A673 (cell line): ENCODE measurements around the gene SLC4A8. TPM values are rescaled to one million over a fixed set of nuclear protein-coding genes. Genes with fewer than 3 reads are reported as not detected.

Source experiments
- BruUV-seq: library from RNA; stranded (reverse); fragments of 400-500 nt; replicated peaks from 2 replicates; lab custom pipeline; 2021; lab: Mats Ljungman, UMichigan
- CTCF ChIA-PET: fragments of 300-600 bp; sonication (Branson Sonifier 250); formaldehyde crosslinking; loops from one replicate; lab custom pipeline; 2022; ENCODE audit warnings: antibody characterized with exemption; lab: Charles Lee
- POLR2A ChIA-PET: fragments of 300-600 bp; sonication (Branson Sonifier 250); formaldehyde crosslinking; loops from one replicate; lab custom pipeline; 2022; ENCODE audit warnings: antibody characterized with exemption; ENCODE audit not compliant: low non-redundant PET; lab: Charles Lee
- DNase-seq: peaks from one replicate; pipeline ENCODE4 v3.0.0-alpha.2; 2015; ENCODE audit warnings: low spot score
- H3K27ac ChIP-seq: fragments of 200-600 bp; sonication (generic); 2 replicates; pipeline ENCODE4 v1.5.1; 2016; ENCODE audit warnings: mixed run types, low read depth, mild to moderate bottlenecking, mixed read lengths, antibody characterized with exemption, low read length; ENCODE audit not compliant: poor library complexity, severe bottlenecking
- H3K27me3 ChIP-seq: fragments of 200-600 bp; sonication (generic); replicated peaks from 2 replicates; pipeline ENCODE4 v1.6.1; 2017; ENCODE audit warnings: mixed run types, low read depth, mild to moderate bottlenecking, mixed read lengths, antibody characterized with exemption, low read length; ENCODE audit not compliant: insufficient read depth, poor library complexity
- H3K36me3 ChIP-seq: fragments of 200-600 bp; sonication (generic); 2 replicates; pipeline ENCODE4 v1.6.1; 2016; ENCODE audit warnings: mixed run types, mild to moderate bottlenecking, mixed read lengths, antibody characterized with exemption, low read length; ENCODE audit not compliant: insufficient read depth, poor library complexity, severe bottlenecking
- H3K4me1 ChIP-seq: fragments of 200-600 bp; sonication (generic); 2 replicates; pipeline ENCODE4 v1.6.1; 2017; ENCODE audit warnings: mixed run types, mild to moderate bottlenecking, mixed read lengths, antibody characterized with exemption, low read length; ENCODE audit not compliant: insufficient read depth, poor library complexity, severe bottlenecking
- H3K4me3 ChIP-seq: fragments of 200-600 bp; sonication (generic); 2 replicates; pipeline ENCODE4 v1.5.1; 2016; ENCODE audit warnings: low read depth, mixed run types, mild to moderate bottlenecking, mixed read lengths, low read length; ENCODE audit not compliant: poor library complexity, severe bottlenecking
- H3K9me3 ChIP-seq: fragments of 200-600 bp; sonication (generic); 2 replicates; pipeline ENCODE4 v1.6.1; 2016; ENCODE audit warnings: mixed run types, low read depth, mild to moderate bottlenecking, mixed read lengths, antibody characterized with exemption, low read length; ENCODE audit not compliant: poor library complexity, severe bottlenecking
- EZH2 ChIP-seq: fragments of 200-600 bp; sonication (generic); IDR thresholded peaks from 2 replicates; pipeline ENCODE4 v1.6.1; 2017; ENCODE audit warnings: borderline replicate concordance, low read depth, mild to moderate bottlenecking, mixed read lengths, antibody characterized with exemption, low read length; ENCODE audit not compliant: poor library complexity, severe bottlenecking
- intact Hi-C: fragments of 100-400 bp; cut with micrococcal nuclease; formaldehyde crosslinking; loops from one replicate; pipeline ENCODE4 v1.10.0; 2022; ENCODE audit not compliant: unreplicated experiment
- total RNA-seq: library from RNA; stranded (reverse); gene quantifications from 2 replicates; pipeline ENCODE4 v1.2.3, GENCODE V29; 2021
- TF ChIP-seq, protein P1 (sequence below): fragments of 300-800, 200-600 bp; sonication (generic); conservative IDR thresholded peaks from 2 replicates; pipeline ENCODE4 v1.5.1; 2017; ENCODE audit warnings: low read depth, mild to moderate bottlenecking, antibody characterized with exemption, low read length, moderate library complexity, mixed read lengths

The SLC4A8 gene
- total RNA-seq, 1 experiment from 2014 or later: 0.73 TPM

DNA sequence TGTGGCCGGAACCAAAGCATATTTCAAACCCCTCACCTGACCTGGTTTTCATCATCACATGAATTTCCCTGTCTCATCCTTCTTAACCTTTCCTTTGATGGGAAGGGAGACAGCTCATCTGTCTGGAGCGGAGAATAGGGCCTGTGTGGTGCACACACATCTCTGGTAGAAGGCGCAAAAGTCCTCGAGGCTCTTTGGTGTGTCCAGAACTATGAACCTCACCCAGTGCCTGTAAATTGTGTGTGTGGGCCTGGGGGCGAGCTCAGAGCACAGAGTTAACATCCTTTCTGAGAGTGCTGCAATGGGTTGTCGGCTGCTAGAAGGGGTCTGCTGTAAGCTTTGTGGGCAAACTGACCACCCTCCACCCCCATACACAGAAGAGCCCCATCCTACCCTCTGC, 34.2 kb upstream of the SLC4A8 start:
- no peak for DNase-seq
- Histone ChIP-seq H3K4me3 (no peak overlapping the region), H3K4me1 (no peaks in the 10 kb centered on the region), H3K9me3 (no peaks in the 10 kb centered on the region), H3K27ac (no peak overlapping the region), H3K27me3 (peaks cover 10% of the 10 kb centered on the region), H3K36me3 (no peaks in the 10 kb centered on the region)
- POLR2A ChIA-PET: no interaction called here
- intact Hi-C loops: no loop called here
- no TSS peak for BruUV-seq
- TF ChIP-seq, protein P1, sequence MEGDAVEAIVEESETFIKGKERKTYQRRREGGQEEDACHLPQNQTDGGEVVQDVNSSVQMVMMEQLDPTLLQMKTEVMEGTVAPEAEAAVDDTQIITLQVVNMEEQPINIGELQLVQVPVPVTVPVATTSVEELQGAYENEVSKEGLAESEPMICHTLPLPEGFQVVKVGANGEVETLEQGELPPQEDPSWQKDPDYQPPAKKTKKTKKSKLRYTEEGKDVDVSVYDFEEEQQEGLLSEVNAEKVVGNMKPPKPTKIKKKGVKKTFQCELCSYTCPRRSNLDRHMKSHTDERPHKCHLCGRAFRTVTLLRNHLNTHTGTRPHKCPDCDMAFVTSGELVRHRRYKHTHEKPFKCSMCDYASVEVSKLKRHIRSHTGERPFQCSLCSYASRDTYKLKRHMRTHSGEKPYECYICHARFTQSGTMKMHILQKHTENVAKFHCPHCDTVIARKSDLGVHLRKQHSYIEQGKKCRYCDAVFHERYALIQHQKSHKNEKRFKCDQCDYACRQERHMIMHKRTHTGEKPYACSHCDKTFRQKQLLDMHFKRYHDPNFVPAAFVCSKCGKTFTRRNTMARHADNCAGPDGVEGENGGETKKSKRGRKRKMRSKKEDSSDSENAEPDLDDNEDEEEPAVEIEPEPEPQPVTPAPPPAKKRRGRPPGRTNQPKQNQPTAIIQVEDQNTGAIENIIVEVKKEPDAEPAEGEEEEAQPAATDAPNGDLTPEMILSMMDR: no peak
- TF ChIP-seq EZH2: no peak
- CTCF ChIA-PET: no interaction called here

DNA sequence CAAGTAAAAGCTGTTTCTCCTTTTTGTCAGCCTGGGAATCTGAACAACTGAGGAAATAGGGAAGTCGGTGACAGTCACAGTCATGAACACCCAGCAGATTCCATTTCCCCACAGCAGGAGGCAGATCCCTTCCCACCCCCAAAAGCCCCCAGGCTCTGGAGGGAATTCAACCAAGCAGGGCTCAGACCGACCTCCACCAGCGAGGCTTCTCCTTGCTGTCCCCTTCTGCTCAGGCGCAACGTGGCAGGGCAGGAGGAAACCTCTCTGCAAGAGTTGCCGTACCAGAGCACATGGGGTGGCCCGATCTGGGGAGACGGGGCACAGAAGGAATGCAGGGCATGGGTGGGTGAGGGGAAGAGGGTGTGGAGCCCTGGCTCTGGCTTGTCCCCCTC, 33.7 kb upstream of the SLC4A8 start:
- peak overlapping the region; percentile 52 for H3K4me3 ChIP-seq
- POLR2A ChIA-PET: no interaction called here
- no peak for DNase-seq
- no peaks in the 10 kb centered on the region for H3K36me3 ChIP-seq
- TF ChIP-seq EZH2: no peak
- no peaks in the 10 kb centered on the region for H3K9me3 ChIP-seq
- H3K27me3 ChIP-seq: peaks cover 10% of the 10 kb centered on the region
- no peaks in the 10 kb centered on the region for H3K4me1 ChIP-seq
- CTCF ChIA-PET: no interaction called here
- no peak overlapping the region for H3K27ac ChIP-seq
- no TSS peak for BruUV-seq
- intact Hi-C loops: no loop called here

DNA sequence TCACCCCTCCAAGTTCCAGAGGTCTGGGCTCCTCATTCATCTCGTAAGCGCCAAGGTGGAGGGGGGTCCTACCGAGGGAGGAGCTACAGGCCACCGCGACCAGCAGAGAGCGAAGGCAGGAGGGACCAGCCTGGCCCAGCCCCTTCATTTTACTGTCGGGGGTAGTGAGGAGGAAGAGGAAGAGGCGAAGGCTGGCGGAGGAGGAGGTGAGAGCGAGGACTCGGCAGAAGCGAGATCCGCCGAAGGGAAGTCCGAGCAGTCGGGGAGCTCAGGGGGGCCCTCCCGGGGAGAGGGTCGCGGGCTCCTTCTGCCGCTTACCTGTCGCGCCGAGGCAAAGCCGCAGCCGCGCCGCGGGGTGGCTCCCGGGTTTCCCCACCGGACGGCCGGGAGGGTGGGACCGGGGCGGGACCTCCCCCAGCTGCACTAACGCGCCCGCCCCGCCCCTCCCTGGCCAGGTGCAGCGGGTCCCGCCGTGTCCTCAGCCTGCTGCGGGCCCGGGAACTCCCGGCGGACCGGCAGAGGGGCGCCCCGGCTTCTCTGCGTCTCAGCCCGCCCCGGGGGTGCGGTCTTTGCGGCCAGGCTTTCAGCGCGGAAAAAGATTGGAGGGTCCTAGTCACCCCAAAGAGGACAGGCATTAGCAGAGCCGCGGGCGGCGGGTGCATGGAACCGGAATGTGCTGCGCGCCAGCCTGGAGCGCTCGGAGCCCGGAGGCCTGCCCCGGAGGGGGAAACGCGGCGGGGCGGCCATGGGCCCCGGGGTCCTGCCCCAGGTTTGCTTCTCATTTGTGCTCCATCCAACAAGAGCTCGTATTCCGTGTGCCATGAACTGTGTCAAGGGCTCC, 33.1 kb upstream of the SLC4A8 start, which contains the start of gene GALNT6:
Gene GALNT6, minus strand, starts transcription at position 124 of the 841 bp plus-strand sequence. CDS start 11,625 bp downstream, outside the sequence.
- no peaks in the 10 kb centered on the region for H3K4me1 ChIP-seq
- H3K36me3 ChIP-seq: no peaks in the 10 kb centered on the region
- intact Hi-C loops: no loop called here
- ChIA-PET CTCF (no interaction called here), POLR2A (no interaction called here)
- peaks cover 10% of the 10 kb centered on the region for H3K27me3 ChIP-seq
- H3K9me3 ChIP-seq: no peaks in the 10 kb centered on the region
- TF ChIP-seq EZH2: no peak
- TF ChIP-seq, protein P1: no peak
- DNase-seq: no peak
- no TSS peak for BruUV-seq
- H3K4me3 ChIP-seq: peak within 1 kb of the TSS; percentile 52
- no peak within 1 kb of the TSS for H3K27ac ChIP-seq
